Measurements from ENCODE around the gene NRG2. TPM values are rescaled to one million over a fixed set of nuclear protein-coding genes. Genes with fewer than 3 reads are reported as not detected.

The NRG2 gene
- total RNA-seq, 3 donors from 2014 or later = 5.9 to 16.5 (median 7.2) TPM

GRCh38 chr5:139985290-139985689 lies 57.8 kb downstream of the NRG2 start:
- Histone ChIP-seq H3K4me1 (no peaks in the 10 kb centered on the region), H3K36me3 (no peaks in the 10 kb centered on the region), H3K4me3 (no peak overlapping the region), H3K9me3 (no peaks in the 10 kb centered on the region), H3K27ac (no peak overlapping the region), H3K27me3 (no peaks in the 10 kb centered on the region)
- TF ChIP-seq CTCF (IDR thresholded peaks at IDR 0.05) (no peak), POLR2AphosphoS5 (IDR thresholded peaks at IDR 0.05) (no peak), POLR2A (IDR thresholded peaks at IDR 0.05) (no peak)
- intact Hi-C loops (cut with DNase I; ENCODE audit: low total_unique reads) = no loop called here
- no peak for DNase-seq (ENCODE audit: low spot score in 2 of 2)

GRCh38 chr5:139984816-139985215 lies 58.3 kb downstream of the NRG2 start:
- no peak overlapping the region for H3K27ac ChIP-seq
- no peaks in the 10 kb centered on the region for H3K27me3 ChIP-seq
- H3K9me3 ChIP-seq = no peaks in the 10 kb centered on the region
- no peak for DNase-seq (ENCODE audit: low spot score in 2 of 2)
- no peaks in the 10 kb centered on the region for H3K36me3 ChIP-seq
- H3K4me3 ChIP-seq = no peak overlapping the region
- intact Hi-C loops (cut with DNase I; ENCODE audit: low total_unique reads) = no loop called here
- TF ChIP-seq POLR2AphosphoS5 (IDR thresholded peaks at IDR 0.05) (no peak), CTCF (IDR thresholded peaks at IDR 0.05) (no peak), POLR2A (IDR thresholded peaks at IDR 0.05) (no peak)
- H3K4me1 ChIP-seq = no peaks in the 10 kb centered on the region

- no peaks in the 10 kb centered on the region for H3K27me3 ChIP-seq
- DNase-seq (ENCODE audit: low spot score in 2 of 2) = no peak
- H3K36me3 ChIP-seq = no peaks in the 10 kb centered on the region
- H3K4me1 ChIP-seq = no peaks in the 10 kb centered on the region
- TF ChIP-seq POLR2A (IDR thresholded peaks at IDR 0.05) (no peak), POLR2AphosphoS5 (IDR thresholded peaks at IDR 0.05) (no peak), CTCF (IDR thresholded peaks at IDR 0.05) (no peak)
- no peaks in the 10 kb centered on the region for H3K9me3 ChIP-seq
- H3K4me3 ChIP-seq = no peak overlapping the region
- peak overlapping the region in 1 of 2 donors; percentile 12 for H3K27ac ChIP-seq
- intact Hi-C loops (cut with DNase I; ENCODE audit: low total_unique reads) = no loop called here
Measured at GRCh38 chr5:139982975-139983240, 60.2 kb downstream of the NRG2 start.

- peak overlapping the region in 1 of 2 donors; percentile 12 for H3K27ac ChIP-seq
- intact Hi-C loops (cut with DNase I; ENCODE audit: low total_unique reads) = no loop called here
- peak in 1 of 2 donors; percentile 79 for DNase-seq (ENCODE audit: low spot score in 2 of 2)
- no peaks in the 10 kb centered on the region for H3K9me3 ChIP-seq
- no peaks in the 10 kb centered on the region for H3K27me3 ChIP-seq
- no peaks in the 10 kb centered on the region for H3K36me3 ChIP-seq
- no peaks in the 10 kb centered on the region for H3K4me1 ChIP-seq
- TF ChIP-seq POLR2A (IDR thresholded peaks at IDR 0.05) = no peak
- TF ChIP-seq POLR2AphosphoS5 (IDR thresholded peaks at IDR 0.05) = no peak
- TF ChIP-seq CTCF (IDR thresholded peaks at IDR 0.05) = no peak
- H3K4me3 ChIP-seq = no peak overlapping the region
Measured at GRCh38 chr5:139982157-139982974, 60.7 kb downstream of the NRG2 start.

- TF ChIP-seq CTCF (IDR thresholded peaks at IDR 0.05) (no peak), POLR2AphosphoS5 (IDR thresholded peaks at IDR 0.05) (no peak), POLR2A (IDR thresholded peaks at IDR 0.05) (no peak)
- no peaks in the 10 kb centered on the region for H3K36me3 ChIP-seq
- no peaks in the 10 kb centered on the region for H3K27me3 ChIP-seq
- no peak for DNase-seq (ENCODE audit: low spot score in 2 of 2)
- no peak overlapping the region for H3K4me3 ChIP-seq
- intact Hi-C loops (cut with DNase I; ENCODE audit: low total_unique reads) = no loop called here
- H3K4me1 ChIP-seq = no peaks in the 10 kb centered on the region
- no peaks in the 10 kb centered on the region for H3K9me3 ChIP-seq
- no peak overlapping the region for H3K27ac ChIP-seq
Measured at GRCh38 chr5:139980765-139981164, 62.3 kb downstream of the NRG2 start.

Measured in breast epithelium (tissue), 4 donors.